Pancreas (tissue), 10 donors: Measurements from ENCODE around the gene NWD2. TPM values are rescaled to one million over a fixed set of nuclear protein-coding genes. Genes with fewer than 3 reads are reported as not detected.

ENCODE experiments used
- ATAC-seq, 4 donors: fragments of 200-7000 bp; cut with Tn5 transposase; one replicate each; pipeline versions ENCODE4 v1.8.0 to v1.9.1; 2020; ENCODE audit warnings: mild to moderate bottlenecking in 4 of 4, moderate library complexity in 4 of 4
- DNase-seq, 6 donors: peaks; one replicate each; pipeline ENCODE4 v3.0.0-alpha.2; 2020
- FAIRE-seq: peaks from 2 replicates; lab custom pipeline; 2012; peaks lifted over from hg19 to GRCh38; lab: Jason Lieb, UNC
- H3K27ac ChIP-seq, 4 donors: fragments of 200-600 bp; sonication (generic); 1 replicate in 3 of 4; 2 replicates in 1 of 4; pipeline versions ENCODE4 v1.5.0 to v1.8.0; 2020
- H3K27me3 ChIP-seq, 4 donors: fragments of 200-600 bp; one replicate each; pipeline ENCODE4 v1.8.0; 2021
- H3K36me3 ChIP-seq, 3 donors: fragments of 200-600 bp; sonication (generic) in 1 of 3; one replicate each; pipeline versions ENCODE4 v1.5.0 to v1.8.0; 2020 to 2021
- H3K4me1 ChIP-seq, 3 donors: fragments of 200-600 bp; one replicate each; pipeline ENCODE4 v1.8.0; 2021
- H3K4me3 ChIP-seq, 4 donors: fragments of 200-600 bp; sonication (generic) in 2 of 4; one replicate each; pipeline versions ENCODE4 v1.5.0 to v1.8.0; 2020 to 2021
- H3K9me3 ChIP-seq, 4 donors: fragments of 200-600 bp; one replicate each; pipeline ENCODE4 v1.8.0; 2021
- CTCF ChIP-seq, 4 donors: fragments of 200-600 bp; sonication (generic) in 3 of 4; IDR thresholded peaks; one replicate each; pipeline versions ENCODE4 v1.5.0 to v1.8.0; 2021; ENCODE audit warnings: antibody characterized with exemption in 4 of 4
- WGBS, 2 donors: extraction: QIAGEN DNeasy Blood & Tissue Kit; methylation state at CpG; one replicate each; pipeline ENCODE4 v1.1.7; 2013; 5-methylcytosine and 5-hydroxymethylcytosine counted together
- intact Hi-C, 3 donors: fragments of 100-400 bp; cut with DNase I; formaldehyde crosslinking; loops; one replicate each; pipeline versions ENCODE4 v1.11.1 to v1.14.2; 2022
- polyA plus RNA-seq, 2 donors: library from polyadenylated mRNA; stranded (reverse); fragments of 200-250 nt; gene quantifications; one replicate each; pipeline ENCODE4 v1.2.3, GENCODE V29; 2013
- total RNA-seq, 6 donors: library from RNA; stranded (reverse); fragmentation: NEBNext Ultra II Directional in 4 of 6; extraction: Animal tissue kit (Norgen Biotek cat#: 25700) in 4 of 6; gene quantifications; one replicate each; pipeline versions ENCODE4 v1.2.1 to v1.2.4, GENCODE V29; 2021 to 2023
- donor health status: healthy with polysubstance abuse.
- donor health status: DM: no; HTN: no; CAD: no; lungs with moderate emphysema.
- donor health status: DM: no; HTN: no; CAD: no.
- donor health status: control.
- donor health status: control.
- donor health status: Bipolar disorder and iron deficiency.
- donor health status: DM: yes; HTN: yes; CAD: no.
- donor health status: DM: no; HTN: no; CAD: no.
- donor health status: DM: no; HTN: no; CAD: no.
- donor health status: DM: yes; HTN: yes; CAD: no.

The NWD2 gene
- total and polyA plus RNA-seq, 8 donors = under 0.01 to 0.22 (median 0.09) TPM; not detected in 1

DNA sequence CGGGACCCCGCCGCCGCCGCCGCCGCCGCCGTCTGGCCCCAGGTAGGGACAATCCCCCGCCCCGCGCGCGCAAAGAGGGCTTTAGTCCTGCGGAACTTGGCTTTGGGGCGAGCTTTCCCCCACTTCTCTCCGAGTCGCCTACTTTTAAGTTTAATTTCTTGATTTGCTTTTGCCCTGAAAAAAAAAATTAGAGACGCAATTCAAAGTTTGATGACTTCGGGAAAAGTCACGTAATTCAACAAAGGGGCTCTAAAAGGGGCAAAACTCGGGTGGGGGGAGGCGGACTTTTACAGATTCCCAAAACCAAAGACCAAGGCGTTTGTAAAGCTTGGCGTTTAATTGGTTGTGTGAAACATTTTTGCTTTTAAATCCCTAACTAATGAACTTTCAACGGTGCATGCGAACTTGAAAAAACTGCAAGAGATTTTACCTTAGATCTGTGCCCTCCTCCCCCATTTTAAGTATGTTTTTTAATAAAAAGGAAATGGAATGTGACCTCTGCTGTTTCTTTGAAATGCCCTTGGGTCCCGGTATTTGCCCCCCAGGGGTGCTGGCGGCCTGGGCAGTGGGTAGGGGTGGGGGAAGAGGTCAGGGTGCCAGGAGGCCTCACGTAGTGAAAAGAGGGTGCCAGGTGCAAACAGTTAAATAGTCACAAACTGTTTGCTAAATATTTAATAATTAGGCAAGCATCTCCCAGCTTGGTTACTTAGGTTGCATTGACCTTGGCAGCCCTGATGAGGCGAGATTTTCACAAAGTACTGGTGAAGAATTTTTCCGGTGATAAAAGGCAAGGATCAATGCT is 209.7 kb downstream of the NWD2 start:
- intact Hi-C loops = loop anchor here in 2 of 3 donors (10.0 kb wide), 3 partner anchors 61 to 341 kb away; no protein-coding TSS in a partner anchor
- ATAC-seq = peak in 1 of 4 donors; percentile 1
- H3K4me1 ChIP-seq = peaks cover 7 to 27% (median 15%) of the 10 kb centered on the region in 3 donors
- WGBS, 2 donors = 1 to 2% methylated on average over 32 of the region's 32 CpGs
- no peaks in the 10 kb centered on the region for H3K9me3 ChIP-seq
- FAIRE-seq = no peak
- no peaks in the 10 kb centered on the region for H3K36me3 ChIP-seq
- no peaks in the 10 kb centered on the region for H3K27me3 ChIP-seq
- peak overlapping the region; percentile 34 to 64 (median 51) for H3K4me3 ChIP-seq
- DNase-seq = peak in 4 of 6 donors; percentile 24 to 43 (median 38)
- no peak for TF ChIP-seq CTCF (IDR thresholded peaks at IDR 0.05)
- peak overlapping the region; percentile 56 to 90 (median 76) for H3K27ac ChIP-seq

DNA sequence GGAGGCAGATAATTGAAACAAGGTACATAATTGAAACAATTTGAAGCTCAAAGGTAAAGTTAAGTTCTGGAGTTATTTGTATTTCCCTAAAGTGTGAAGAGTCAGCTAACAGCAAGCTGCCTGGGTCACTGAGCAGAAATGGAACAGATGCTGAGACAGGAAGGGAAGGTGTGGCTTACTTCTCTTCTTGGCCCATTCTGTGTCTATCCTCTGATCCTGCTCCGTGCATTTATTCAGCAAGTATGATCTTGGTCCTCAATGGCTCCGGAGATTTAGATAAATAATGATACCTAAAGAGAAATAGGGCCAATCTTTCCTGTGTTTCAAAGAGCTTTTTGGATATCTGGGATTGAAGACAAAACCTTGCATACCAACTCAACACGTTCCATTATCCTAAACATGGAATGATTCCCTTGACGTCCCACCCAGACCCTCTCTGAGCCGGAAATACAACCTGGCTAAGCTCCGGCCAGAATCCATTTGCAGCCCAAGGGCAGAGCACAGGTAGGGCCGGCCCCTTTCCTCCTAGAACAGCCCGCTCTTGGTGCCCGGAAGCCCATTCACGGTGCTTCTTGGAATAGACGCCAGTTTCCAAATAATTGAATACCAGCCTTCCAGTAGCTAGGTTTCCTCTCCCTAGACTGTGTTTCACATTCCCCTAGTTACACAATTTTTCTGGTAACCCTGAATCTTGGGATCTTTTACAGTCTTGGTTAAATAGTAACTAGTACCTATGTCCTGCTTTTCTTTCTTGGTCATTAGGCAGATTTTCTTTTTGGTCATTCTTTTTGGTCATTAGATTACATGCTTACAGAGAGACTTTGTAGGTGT is 211.0 kb downstream of the NWD2 start:
- no peaks in the 10 kb centered on the region for H3K27me3 ChIP-seq
- no peak for FAIRE-seq
- H3K4me3 ChIP-seq = peak overlapping the region; percentile 8 to 64 (median 51)
- TF ChIP-seq CTCF (IDR thresholded peaks at IDR 0.05) = no peak
- peak overlapping the region in 3 of 4 donors; percentile 56 to 90 (median 83) for H3K27ac ChIP-seq
- DNase-seq = peak; percentile 48 to 74 (median 64)
- H3K9me3 ChIP-seq = no peaks in the 10 kb centered on the region
- no peaks in the 10 kb centered on the region for H3K36me3 ChIP-seq
- H3K4me1 ChIP-seq = peaks cover 3 to 25% (median 15%) of the 10 kb centered on the region in 3 donors
- intact Hi-C loops = loop anchor here in 2 of 3 donors (10.0 kb wide), 3 partner anchors 59 to 339 kb away; no protein-coding TSS in a partner anchor
- peak; percentile 27 to 66 (median 50) for ATAC-seq
- 14 to 18% methylated on average over 11 of the region's 11 CpGs for WGBS, 2 donors

- TF ChIP-seq CTCF (IDR thresholded peaks at IDR 0.05) = no peak
- Histone ChIP-seq H3K4me3 (no peak overlapping the region), H3K36me3 (no peaks in the 10 kb centered on the region), H3K27ac (no peak overlapping the region), H3K27me3 (no peaks in the 10 kb centered on the region), H3K9me3 (no peaks in the 10 kb centered on the region), H3K4me1 (peaks cover 0 to 21% (median 14%) of the 10 kb centered on the region in 3 donors)
- 51 to 67% methylated on average over 1 of the region's 1 CpG for WGBS, 2 donors
- intact Hi-C loops = no loop called here
- ATAC-seq (no peak), DNase-seq (no peak), FAIRE-seq (no peak)
Measured at GRCh38 chr4:37461801-37462200, 217.3 kb downstream of the NWD2 start.

GRCh38 chr4:37463033-37463856 is 218.7 kb downstream of the NWD2 start:
- peaks cover 0 to 16% (median 9%) of the 10 kb centered on the region in 3 donors for H3K4me1 ChIP-seq
- ATAC-seq (peak in 3 of 4 donors; percentile 45 to 60 (median 58)), FAIRE-seq (no peak), DNase-seq (no peak)
- no peak overlapping the region for H3K4me3 ChIP-seq
- H3K27me3 ChIP-seq = no peaks in the 10 kb centered on the region
- H3K27ac ChIP-seq = no peak overlapping the region
- no peaks in the 10 kb centered on the region for H3K36me3 ChIP-seq
- no peak for TF ChIP-seq CTCF (IDR thresholded peaks at IDR 0.05)
- H3K9me3 ChIP-seq = no peaks in the 10 kb centered on the region
- WGBS, 2 donors = 85 to 87% methylated on average over 5 of the region's 5 CpGs
- intact Hi-C loops = no loop called here
